Tibial nerve (tissue), 4 donors: ENCODE measurements around the gene MCF2L2.

Experiments
- EP300 ChIP-seq, 2 donors: sonication (generic); formaldehyde crosslinking; IDR thresholded peaks; one replicate each; pipeline ENCODE4 v1.6.1; 2017; ENCODE audit warnings: antibody characterized with exemption in 2 of 2, mild to moderate bottlenecking in 1 of 2
- POLR2A ChIP-seq, 2 donors: fragments of 450-650 bp; IDR thresholded peaks; one replicate each; pipeline ENCODE4 v1.6.1; 2017; ENCODE audit warnings: antibody characterized with exemption in 2 of 2, mild to moderate bottlenecking in 2 of 2, moderate library complexity in 2 of 2
- TF ChIP-seq, protein P1 (sequence below), 5 experiments: fragments of 200-600 bp in 3 of 5; fragments of 450-650 bp in 2 of 5; sonication (generic) in 3 of 5; IDR thresholded peaks; one replicate each; pipeline ENCODE4 v1.5.1; 2016 to 2019; ENCODE audit warnings: antibody characterized with exemption in 5 of 5, mild to moderate bottlenecking in 3 of 5, moderate library complexity in 2 of 5

DNA sequence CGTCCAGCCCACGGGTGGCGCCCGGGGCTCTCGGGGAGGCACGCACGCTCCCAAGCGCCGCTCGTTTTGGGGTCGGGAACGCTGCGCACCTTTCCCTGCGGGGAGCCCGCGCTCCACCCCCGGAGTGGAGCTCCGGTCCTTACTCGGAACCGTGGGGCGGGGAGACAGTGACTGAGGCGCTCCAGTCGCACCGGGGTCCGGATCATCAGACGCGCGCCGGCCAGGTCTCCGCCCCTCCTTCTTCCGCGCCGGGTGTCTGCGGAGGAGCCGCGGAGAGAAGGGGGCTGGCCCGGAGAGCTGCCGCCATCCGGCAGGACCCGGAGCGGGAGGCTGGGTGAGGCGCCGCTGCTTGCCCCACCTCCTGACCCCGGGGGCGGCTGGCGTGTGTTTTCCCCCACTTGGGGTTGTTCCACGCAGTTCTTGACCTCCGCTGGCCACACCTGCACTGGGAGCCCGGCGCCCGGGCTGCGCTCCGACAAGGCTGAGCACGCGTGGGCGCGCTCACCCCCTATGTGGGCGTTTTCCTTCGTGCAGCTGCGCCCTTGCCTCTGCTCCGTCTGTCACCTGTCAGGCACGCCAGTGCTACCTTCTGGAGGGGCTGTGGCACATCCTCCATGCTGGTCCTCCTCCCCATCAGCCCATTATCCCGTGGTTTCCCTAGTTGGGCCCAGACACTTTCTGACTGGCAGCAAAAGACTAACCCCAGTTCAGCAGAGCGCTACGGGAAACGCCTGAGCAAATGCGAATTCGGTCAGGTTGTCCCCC is at the start of gene MCF2L2:
- TF ChIP-seq POLR2A (IDR thresholded peaks at IDR 0.05) = no peak
- TF ChIP-seq, protein P1, sequence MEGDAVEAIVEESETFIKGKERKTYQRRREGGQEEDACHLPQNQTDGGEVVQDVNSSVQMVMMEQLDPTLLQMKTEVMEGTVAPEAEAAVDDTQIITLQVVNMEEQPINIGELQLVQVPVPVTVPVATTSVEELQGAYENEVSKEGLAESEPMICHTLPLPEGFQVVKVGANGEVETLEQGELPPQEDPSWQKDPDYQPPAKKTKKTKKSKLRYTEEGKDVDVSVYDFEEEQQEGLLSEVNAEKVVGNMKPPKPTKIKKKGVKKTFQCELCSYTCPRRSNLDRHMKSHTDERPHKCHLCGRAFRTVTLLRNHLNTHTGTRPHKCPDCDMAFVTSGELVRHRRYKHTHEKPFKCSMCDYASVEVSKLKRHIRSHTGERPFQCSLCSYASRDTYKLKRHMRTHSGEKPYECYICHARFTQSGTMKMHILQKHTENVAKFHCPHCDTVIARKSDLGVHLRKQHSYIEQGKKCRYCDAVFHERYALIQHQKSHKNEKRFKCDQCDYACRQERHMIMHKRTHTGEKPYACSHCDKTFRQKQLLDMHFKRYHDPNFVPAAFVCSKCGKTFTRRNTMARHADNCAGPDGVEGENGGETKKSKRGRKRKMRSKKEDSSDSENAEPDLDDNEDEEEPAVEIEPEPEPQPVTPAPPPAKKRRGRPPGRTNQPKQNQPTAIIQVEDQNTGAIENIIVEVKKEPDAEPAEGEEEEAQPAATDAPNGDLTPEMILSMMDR (IDR thresholded peaks at IDR 0.05) = no peak
- no peak for TF ChIP-seq EP300 (IDR thresholded peaks at IDR 0.05)
